GM20431 (cell line): ENCODE data around the gene TNNC1.

Experiments
- in situ Hi-C: fragments of 300-500 bp; cut with MseI, MboI; formaldehyde crosslinking; loops from one replicate; pipeline ENCODE4 v1.15.0; 2020; ENCODE audit warnings: low sequenced_read_pairs; ENCODE audit not compliant: unreplicated experiment

Gene TNNC1

GRCh38 chr3:52444860-52445793 lies 8.7 kb downstream of the TNNC1 start, which contains the start of gene SEMA3G:
Gene SEMA3G, minus strand, starts transcription at chr3:52445103. Its CDS starts 76 bp downstream, at chr3:52445027.
- in situ Hi-C loops, result no loop called here

GRCh38 chr3:52443791-52444687 lies 9.8 kb downstream of the TNNC1 start:
- in situ Hi-C loops, result no loop called here

GRCh38 chr3:52443268-52443610 lies 10.6 kb downstream of the TNNC1 start:
- in situ Hi-C loops, result no loop called here

- in situ Hi-C loops, result no loop called here
Observed at GRCh38 chr3:52442409-52443267, 11.2 kb downstream of the TNNC1 start.

GRCh38 chr3:52441772-52442332 lies 12.0 kb downstream of the TNNC1 start:
- in situ Hi-C loops, result no loop called here

- in situ Hi-C loops, result no loop called here
Observed at GRCh38 chr3:52441091-52441771, 12.6 kb downstream of the TNNC1 start.

- in situ Hi-C loops, result no loop called here
Observed at GRCh38 chr3:52440671-52441070, 13.2 kb downstream of the TNNC1 start.

GRCh38 chr3:52440249-52440551 lies 13.6 kb downstream of the TNNC1 start:
- in situ Hi-C loops, result no loop called here

- in situ Hi-C loops, result no loop called here
Observed at GRCh38 chr3:52439426-52440248, 14.2 kb downstream of the TNNC1 start.

- in situ Hi-C loops, result no loop called here
Observed at GRCh38 chr3:52438579-52439425, 15.0 kb downstream of the TNNC1 start.

- in situ Hi-C loops, result no loop called here
Observed at GRCh38 chr3:52438104-52438376, 15.8 kb downstream of the TNNC1 start.

- in situ Hi-C loops, result no loop called here
Observed at GRCh38 chr3:52437326-52438103, 16.3 kb downstream of the TNNC1 start.

- in situ Hi-C loops, result no loop called here
Observed at GRCh38 chr3:52436500-52437149, 17.2 kb downstream of the TNNC1 start.

GRCh38 chr3:52435246-52436101 lies 18.4 kb downstream of the TNNC1 start:
- in situ Hi-C loops, result no loop called here

GRCh38 chr3:52434491-52435115 lies 19.2 kb downstream of the TNNC1 start:
- in situ Hi-C loops, result no loop called here
